Measurements from ENCODE around the gene LSM11. TPM values are rescaled to one million over a fixed set of nuclear protein-coding genes. Genes with fewer than 3 reads are reported as not detected.

LSM11 gene
- total and polyA plus RNA-seq, 11 donors: 0.42 to 3.1 (median 1.9) TPM

GRCh38 chr5:157735991-157736390 lies 7.5 kb upstream of the LSM11 start:
- 85 to 90% (median 88%) methylated on average over 6 of the region's 6 CpGs for WGBS, 4 donors
- intact Hi-C loops (cut with DNase I): no loop called here
- ATAC-seq (no peak), DNase-seq (no peak)
- no peaks in the 10 kb centered on the region for H3K9me3 ChIP-seq
- no peaks in the 10 kb centered on the region for H3K27me3 ChIP-seq
- H3K36me3 ChIP-seq: peaks cover 0 to 73% (median 63%) of the 10 kb centered on the region in 9 donors
- TF ChIP-seq, protein P1, sequence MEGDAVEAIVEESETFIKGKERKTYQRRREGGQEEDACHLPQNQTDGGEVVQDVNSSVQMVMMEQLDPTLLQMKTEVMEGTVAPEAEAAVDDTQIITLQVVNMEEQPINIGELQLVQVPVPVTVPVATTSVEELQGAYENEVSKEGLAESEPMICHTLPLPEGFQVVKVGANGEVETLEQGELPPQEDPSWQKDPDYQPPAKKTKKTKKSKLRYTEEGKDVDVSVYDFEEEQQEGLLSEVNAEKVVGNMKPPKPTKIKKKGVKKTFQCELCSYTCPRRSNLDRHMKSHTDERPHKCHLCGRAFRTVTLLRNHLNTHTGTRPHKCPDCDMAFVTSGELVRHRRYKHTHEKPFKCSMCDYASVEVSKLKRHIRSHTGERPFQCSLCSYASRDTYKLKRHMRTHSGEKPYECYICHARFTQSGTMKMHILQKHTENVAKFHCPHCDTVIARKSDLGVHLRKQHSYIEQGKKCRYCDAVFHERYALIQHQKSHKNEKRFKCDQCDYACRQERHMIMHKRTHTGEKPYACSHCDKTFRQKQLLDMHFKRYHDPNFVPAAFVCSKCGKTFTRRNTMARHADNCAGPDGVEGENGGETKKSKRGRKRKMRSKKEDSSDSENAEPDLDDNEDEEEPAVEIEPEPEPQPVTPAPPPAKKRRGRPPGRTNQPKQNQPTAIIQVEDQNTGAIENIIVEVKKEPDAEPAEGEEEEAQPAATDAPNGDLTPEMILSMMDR (IDR thresholded peaks at IDR 0.05): no peak
- no peak overlapping the region for H3K4me3 ChIP-seq
- peaks cover 0 to 8% (median 5%) of the 10 kb centered on the region in 12 donors for H3K4me1 ChIP-seq
- no peak overlapping the region for H3K27ac ChIP-seq

- Histone ChIP-seq H3K27me3 (no peaks in the 10 kb centered on the region), H3K4me1 (peaks cover 0 to 11% (median 4%) of the 10 kb centered on the region in 12 donors), H3K9me3 (no peaks in the 10 kb centered on the region), H3K27ac (no peak overlapping the region), H3K36me3 (peaks cover 0 to 54% (median 50%) of the 10 kb centered on the region in 9 donors), H3K4me3 (no peak overlapping the region)
- TF ChIP-seq POLR2A (IDR thresholded peaks at IDR 0.05): no peak
- TF ChIP-seq, protein P1 (IDR thresholded peaks at IDR 0.05): no peak
- ATAC-seq (no peak), DNase-seq (no peak)
- 87 to 88% (median 88%) methylated on average over 12 of the region's 12 CpGs for WGBS, 4 donors
- intact Hi-C loops (cut with DNase I): loop anchor here in 6 of 10 donors (5.0 to 10.0 kb wide), 5 partner anchors 72 to 595 kb away; partner anchors contain the start of gene MED7 (in 1 of the 6)
Observed at GRCh38 chr5:157739388-157740228, 3.9 kb upstream of the LSM11 start.

- ATAC-seq (no peak), DNase-seq (no peak)
- Histone ChIP-seq H3K9me3 (no peaks in the 10 kb centered on the region), H3K4me3 (no peak overlapping the region), H3K27me3 (no peaks in the 10 kb centered on the region), H3K36me3 (peaks cover 0 to 48% (median 44%) of the 10 kb centered on the region in 9 donors), H3K4me1 (peaks cover 0 to 17% (median 9%) of the 10 kb centered on the region in 12 donors), H3K27ac (no peak overlapping the region)
- 52 to 69% (median 56%) methylated on average over 3 of the region's 3 CpGs for WGBS, 4 donors
- intact Hi-C loops (cut with DNase I): loop anchor here in 6 of 10 donors (5.0 to 10.0 kb wide), 5 partner anchors 73 to 595 kb away; partner anchors contain the start of gene MED7 (in 1 of the 6)
- TF ChIP-seq, protein P1 (IDR thresholded peaks at IDR 0.05): peak in 7 of 12 donors; percentile 23 to 42 (median 36)
- TF ChIP-seq POLR2A (IDR thresholded peaks at IDR 0.05): no peak
Observed at GRCh38 chr5:157740229-157740610, 3.3 kb upstream of the LSM11 start.

DNA sequence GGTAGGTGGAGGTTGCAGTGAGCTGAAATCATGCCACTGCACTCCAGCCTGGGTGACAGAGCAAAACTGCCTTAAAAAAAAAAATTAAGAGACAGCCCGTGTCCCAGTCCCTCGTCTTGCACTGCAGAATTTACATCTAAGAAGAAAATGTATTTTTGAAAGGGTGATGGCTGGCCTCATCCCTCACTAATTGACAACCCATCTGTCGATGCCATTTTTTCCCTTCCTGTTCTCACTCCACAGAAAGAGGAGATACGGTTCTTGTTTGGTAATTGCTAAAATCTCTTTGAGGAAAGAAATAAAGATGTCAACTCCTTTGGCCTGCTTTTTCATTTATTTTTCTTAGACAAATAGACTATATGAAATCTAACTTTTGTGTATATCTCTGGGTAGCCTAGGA lies 2.4 kb upstream of the LSM11 start:
- DNase-seq (no peak), ATAC-seq (no peak)
- H3K36me3 ChIP-seq: peaks cover 0 to 39% (median 35%) of the 10 kb centered on the region in 9 donors
- TF ChIP-seq, protein P1 (IDR thresholded peaks at IDR 0.05): no peak
- TF ChIP-seq POLR2A (IDR thresholded peaks at IDR 0.05): no peak
- H3K27ac ChIP-seq: no peak overlapping the region
- H3K9me3 ChIP-seq: no peaks in the 10 kb centered on the region
- no peaks in the 10 kb centered on the region for H3K27me3 ChIP-seq
- intact Hi-C loops (cut with DNase I): loop anchor here in 6 of 10 donors (5.0 to 10.0 kb wide), 5 partner anchors 74 to 596 kb away; partner anchors contain the start of gene MED7 (in 1 of the 6)
- peaks cover 0 to 19% (median 10%) of the 10 kb centered on the region in 12 donors for H3K4me1 ChIP-seq
- H3K4me3 ChIP-seq: no peak overlapping the region
- 47 to 66% (median 58%) methylated on average over 4 of the region's 4 CpGs for WGBS, 4 donors
